NCI-H226 (cell line): ENCODE data around the gene JPH2.
A peak's percentile ranks its signal among the peaks of the same experiment; 100 is the strongest.
"Not testable (repeated sequence)": the region's sequence is repeated elsewhere in the genome, so short reads cannot be mapped to it uniquely, and the experiment has no call there.

Experiments
- DNase-seq: peaks from one replicate; pipeline ENCODE4 v3.0.0-alpha.2; 2015

The JPH2 gene

GRCh38 chr20:44153636-44154043 lies 33.3 kb downstream of the JPH2 start:
- peak; percentile 47 for DNase-seq

- peak; percentile 89 for DNase-seq
Measured at GRCh38 chr20:44151621-44152416, 35.2 kb downstream of the JPH2 start.

- no peak for DNase-seq
Measured at GRCh38 chr20:44146272-44146671, 40.7 kb downstream of the JPH2 start.

GRCh38 chr20:44145131-44145775 lies 41.7 kb downstream of the JPH2 start:
- no peak for DNase-seq

GRCh38 chr20:44143936-44144335 lies 43.1 kb downstream of the JPH2 start:
- no peak for DNase-seq

- no peak for DNase-seq
Measured at GRCh38 chr20:44142413-44142812, 44.6 kb downstream of the JPH2 start.

- no peak for DNase-seq
Measured at GRCh38 chr20:44141873-44142272, 45.1 kb downstream of the JPH2 start.

GRCh38 chr20:44138867-44139266 lies 48.1 kb downstream of the JPH2 start:
- no peak for DNase-seq

GRCh38 chr20:44137266-44137801 lies 49.7 kb downstream of the JPH2 start:
- DNase-seq, result no peak

GRCh38 chr20:44136579-44137265 lies 50.3 kb downstream of the JPH2 start:
- DNase-seq, result no peak

- DNase-seq, result no peak
Measured at GRCh38 chr20:44135417-44136204, 51.4 kb downstream of the JPH2 start.

- DNase-seq, result no peak
Measured at GRCh38 chr20:44135012-44135412, 52.0 kb downstream of the JPH2 start.

- no peak for DNase-seq
Measured at GRCh38 chr20:44133424-44133823, 53.6 kb downstream of the JPH2 start.

- DNase-seq, result no peak
Measured at GRCh38 chr20:44131704-44132103, 55.3 kb downstream of the JPH2 start.

- no peak for DNase-seq
Measured at GRCh38 chr20:44129911-44130718, 56.9 kb downstream of the JPH2 start.

GRCh38 chr20:44129300-44129699 lies 57.7 kb downstream of the JPH2 start:
- DNase-seq, result not testable (repeated sequence)

- no peak for DNase-seq
Measured at GRCh38 chr20:44126445-44126844, 60.5 kb downstream of the JPH2 start.

GRCh38 chr20:44125332-44126127 lies 61.5 kb downstream of the JPH2 start:
- no peak for DNase-seq

- DNase-seq, result no peak
Measured at GRCh38 chr20:44123874-44124535, 63.0 kb downstream of the JPH2 start.

- no peak for DNase-seq
Measured at GRCh38 chr20:44123251-44123650, 63.7 kb downstream of the JPH2 start.
